Mucosa of descending colon (tissue), 3 donors: ENCODE results near the gene IMMP2L. TPM values are rescaled to one million over a fixed set of nuclear protein-coding genes. Genes with fewer than 3 reads are reported as not detected.
"Not testable (repeated sequence)": the region's sequence is repeated elsewhere in the genome, so short reads cannot be mapped to it uniquely, and the experiment has no call there.

ENCODE experiments used
- ATAC-seq: fragments of 200-7000 bp; cut with Tn5 transposase; one replicate; pipeline ENCODE4 v1.9.1; 2020; ENCODE audit warnings: mild to moderate bottlenecking, moderate library complexity
- DNase-seq, 3 donors: peaks; one replicate each; pipeline ENCODE4 v3.0.0-alpha.2; 2020
- H3K36me3 ChIP-seq: fragments of 200-600 bp; one replicate; pipeline ENCODE4 v1.8.0; 2021; ENCODE audit warnings: low read depth, mild to moderate bottlenecking
- H3K4me1 ChIP-seq: fragments of 200-600 bp; one replicate; pipeline ENCODE4 v1.8.0; 2021; ENCODE audit warnings: low read depth, mild to moderate bottlenecking
- H3K4me3 ChIP-seq: fragments of 200-600 bp; one replicate; pipeline ENCODE4 v1.8.0; 2021; ENCODE audit warnings: mild to moderate bottlenecking
- H3K9me3 ChIP-seq: fragments of 200-600 bp; one replicate; pipeline ENCODE4 v1.8.0; 2021; ENCODE audit warnings: mild to moderate bottlenecking
- intact Hi-C, 2 donors: fragments of 100-400 bp; cut with DNase I in 1 of 2; cut with micrococcal nuclease in 1 of 2; formaldehyde crosslinking; loops; one replicate each; pipeline versions ENCODE4 v1.11.0 to v1.11.1; 2022; cut with DNase I, micrococcal nuclease
- total RNA-seq, 3 donors: library from RNA; stranded (reverse); fragmentation: NEBNext Ultra II Directional in 2 of 3; extraction: Animal tissue kit (Norgen Biotek cat#: 25700) in 2 of 3; gene quantifications; one replicate each; pipeline versions ENCODE4 v1.2.1 to v1.2.4, GENCODE V29; 2021 to 2023
- TF ChIP-seq, protein P1 (sequence below): fragments of 200-600 bp; IDR thresholded peaks from one replicate; pipeline ENCODE4 v1.8.0; 2022; ENCODE audit warnings: antibody characterized with exemption, mild to moderate bottlenecking
- donor health status: DM: no; HTN: no; CAD: no; lungs with moderate emphysema.
- donor health status: DM: no; HTN: no; CAD: no.
- donor health status: DM: no; HTN: yes; CAD: no.

The IMMP2L gene
- total RNA-seq, 3 donors from 2014 or later, result 12.1 to 20.7 (median 17.7) TPM

DNA sequence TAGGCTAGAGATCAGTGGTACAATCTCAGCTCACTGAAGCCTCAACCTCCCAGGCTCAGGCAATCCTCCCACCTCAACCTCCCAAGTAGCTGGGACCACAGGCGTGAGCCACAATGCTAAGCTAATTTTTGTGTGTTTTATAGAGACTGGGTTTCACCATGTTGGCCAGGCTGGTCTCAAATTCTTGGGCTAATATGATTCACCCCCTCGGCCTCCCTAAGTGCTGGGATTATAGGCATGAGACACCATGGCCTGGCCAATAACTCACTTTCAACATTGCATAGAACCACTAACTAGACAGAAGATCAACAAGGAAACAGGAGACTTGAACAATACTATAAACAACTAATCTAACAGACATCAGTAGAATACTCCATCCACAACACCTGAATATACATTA, 279.7 kb downstream of the IMMP2L start:
- no peak for DNase-seq
- ATAC-seq, result no peak
- no peaks in the 10 kb centered on the region for H3K9me3 ChIP-seq
- no peak overlapping the region for H3K4me3 ChIP-seq
- H3K36me3 ChIP-seq, result no peaks in the 10 kb centered on the region
- H3K4me1 ChIP-seq, result no peaks in the 10 kb centered on the region
- intact Hi-C loops, result no loop called here
- TF ChIP-seq, protein P1, sequence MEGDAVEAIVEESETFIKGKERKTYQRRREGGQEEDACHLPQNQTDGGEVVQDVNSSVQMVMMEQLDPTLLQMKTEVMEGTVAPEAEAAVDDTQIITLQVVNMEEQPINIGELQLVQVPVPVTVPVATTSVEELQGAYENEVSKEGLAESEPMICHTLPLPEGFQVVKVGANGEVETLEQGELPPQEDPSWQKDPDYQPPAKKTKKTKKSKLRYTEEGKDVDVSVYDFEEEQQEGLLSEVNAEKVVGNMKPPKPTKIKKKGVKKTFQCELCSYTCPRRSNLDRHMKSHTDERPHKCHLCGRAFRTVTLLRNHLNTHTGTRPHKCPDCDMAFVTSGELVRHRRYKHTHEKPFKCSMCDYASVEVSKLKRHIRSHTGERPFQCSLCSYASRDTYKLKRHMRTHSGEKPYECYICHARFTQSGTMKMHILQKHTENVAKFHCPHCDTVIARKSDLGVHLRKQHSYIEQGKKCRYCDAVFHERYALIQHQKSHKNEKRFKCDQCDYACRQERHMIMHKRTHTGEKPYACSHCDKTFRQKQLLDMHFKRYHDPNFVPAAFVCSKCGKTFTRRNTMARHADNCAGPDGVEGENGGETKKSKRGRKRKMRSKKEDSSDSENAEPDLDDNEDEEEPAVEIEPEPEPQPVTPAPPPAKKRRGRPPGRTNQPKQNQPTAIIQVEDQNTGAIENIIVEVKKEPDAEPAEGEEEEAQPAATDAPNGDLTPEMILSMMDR, result no peak

DNA sequence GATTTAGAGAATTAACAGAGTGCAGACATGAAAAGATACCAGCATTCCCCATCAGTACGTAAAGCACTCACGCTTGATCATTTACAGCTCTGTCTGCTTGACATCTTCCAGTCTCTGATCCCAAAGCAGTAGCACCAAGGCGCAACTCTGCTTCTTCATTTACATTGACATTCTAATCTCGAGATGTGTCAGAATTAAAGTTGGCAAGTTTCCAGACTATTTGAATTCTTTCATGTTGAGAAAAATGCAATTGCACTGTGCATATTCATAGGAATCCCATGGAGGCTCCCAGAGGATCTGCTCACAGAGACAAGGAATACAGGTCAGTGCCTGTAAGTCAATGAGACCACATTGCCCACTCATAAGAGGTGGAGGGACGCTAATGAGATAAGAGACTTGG, 287.4 kb downstream of the IMMP2L start:
- no peak for ATAC-seq
- no peaks in the 10 kb centered on the region for H3K9me3 ChIP-seq
- H3K36me3 ChIP-seq, result no peaks in the 10 kb centered on the region
- DNase-seq, result no peak
- H3K4me3 ChIP-seq, result no peak overlapping the region
- no peaks in the 10 kb centered on the region for H3K4me1 ChIP-seq
- intact Hi-C loops, result no loop called here
- TF ChIP-seq, protein P1, result no peak

DNA sequence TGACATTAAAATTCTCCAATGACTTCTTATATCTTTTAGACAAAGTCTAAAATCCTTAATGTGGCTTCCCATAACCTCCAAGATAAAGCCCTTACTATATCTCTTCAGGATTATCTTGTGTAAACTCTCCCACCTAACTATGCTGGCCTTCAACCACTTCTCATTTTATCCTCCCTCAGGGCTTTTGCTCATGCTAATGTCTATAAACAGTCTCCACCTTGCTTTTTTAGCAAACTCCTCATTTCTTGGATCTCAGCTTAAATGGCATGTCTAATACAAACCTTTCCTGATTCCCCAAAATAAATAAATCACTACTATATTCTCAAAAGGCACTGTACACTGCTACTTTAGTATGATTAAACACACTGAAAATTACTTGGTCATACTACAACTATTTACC, 290.2 kb downstream of the IMMP2L start:
- no peaks in the 10 kb centered on the region for H3K4me1 ChIP-seq
- no peak for ATAC-seq
- TF ChIP-seq, protein P1, result no peak
- no peak for DNase-seq
- H3K4me3 ChIP-seq, result no peak overlapping the region
- no peaks in the 10 kb centered on the region for H3K9me3 ChIP-seq
- no peaks in the 10 kb centered on the region for H3K36me3 ChIP-seq
- intact Hi-C loops, result no loop called here

- intact Hi-C loops, ATAC-seq, H3K9me3 ChIP-seq, DNase-seq, H3K4me3 ChIP-seq, H3K36me3 ChIP-seq, H3K4me1 ChIP-seq: not testable (repeated sequence)
Observed at GRCh38 chr7:111270794-111271193, 291.5 kb downstream of the IMMP2L start.

GRCh38 chr7:111268941-111269340, 293.4 kb downstream of the IMMP2L start:
- ATAC-seq, result no peak
- intact Hi-C loops, result no loop called here
- no peaks in the 10 kb centered on the region for H3K9me3 ChIP-seq
- no peaks in the 10 kb centered on the region for H3K4me1 ChIP-seq
- no peaks in the 10 kb centered on the region for H3K36me3 ChIP-seq
- H3K4me3 ChIP-seq, result no peak overlapping the region
- no peak for DNase-seq
- TF ChIP-seq, protein P1, result no peak

DNA sequence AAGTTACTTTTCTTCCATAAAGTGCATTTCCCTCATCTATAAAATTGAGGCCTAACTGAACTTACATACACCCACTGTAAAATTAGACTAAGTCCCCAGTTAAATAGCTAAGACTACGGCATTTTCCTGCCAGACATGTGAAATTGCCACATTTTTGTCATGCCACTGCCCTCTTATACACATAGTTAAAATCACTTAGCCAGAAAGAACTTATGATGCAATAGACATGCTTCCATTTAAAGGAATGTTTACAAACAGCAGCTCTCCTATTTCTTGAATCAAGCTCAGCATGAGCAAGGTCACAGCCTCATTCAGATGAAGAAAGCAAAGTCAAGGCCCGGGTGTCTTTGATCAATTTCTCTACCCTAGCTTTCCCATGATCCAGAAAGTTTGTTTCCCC, 295.7 kb downstream of the IMMP2L start:
- TF ChIP-seq, protein P1, result no peak
- no peaks in the 10 kb centered on the region for H3K4me1 ChIP-seq
- no peaks in the 10 kb centered on the region for H3K36me3 ChIP-seq
- no peaks in the 10 kb centered on the region for H3K9me3 ChIP-seq
- DNase-seq, result no peak
- no peak for ATAC-seq
- H3K4me3 ChIP-seq, result no peak overlapping the region
- intact Hi-C loops, result no loop called here
